HG03378 (cell line): Measurements from ENCODE around the gene NAT16.
"Not testable (repeated sequence)": the region's sequence is repeated elsewhere in the genome, so short reads cannot be mapped to it uniquely, and the experiment has no call there.

Source experiments
- ATAC-seq: cut with Tn5 transposase; IDR thresholded peaks from one replicate; pipeline ENCODE4 v1.9.1; 2021; ENCODE audit warnings: mild to moderate bottlenecking, moderate library complexity; ENCODE audit not compliant: unreplicated experiment

The NAT16 gene

DNA sequence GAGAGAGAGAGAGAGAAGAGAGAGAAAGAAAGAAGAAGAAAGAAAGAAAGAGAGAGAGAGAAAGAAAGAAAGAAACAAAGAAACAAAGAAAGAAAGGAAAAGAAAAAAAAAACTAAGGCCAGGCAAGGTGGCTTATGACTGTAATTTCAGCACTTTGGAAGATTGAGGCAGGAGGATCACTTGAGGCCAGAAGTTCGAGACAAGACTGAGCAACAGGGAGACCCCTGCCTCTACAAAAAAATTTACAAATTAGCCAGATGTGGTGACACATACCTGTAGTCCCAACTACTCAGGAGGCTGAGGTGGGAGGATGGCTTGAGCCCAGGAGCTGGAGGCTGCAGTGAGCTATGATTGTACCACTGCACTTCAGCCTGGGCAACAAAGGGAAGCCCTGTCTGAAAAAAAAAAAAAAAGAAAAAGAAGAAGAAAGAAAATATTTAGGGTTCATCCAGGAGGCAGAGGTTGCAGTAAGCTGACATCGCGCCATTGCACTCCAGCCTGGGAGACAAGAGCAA lies 50.4 kb downstream of the NAT16 start:
- no peak for ATAC-seq

DNA sequence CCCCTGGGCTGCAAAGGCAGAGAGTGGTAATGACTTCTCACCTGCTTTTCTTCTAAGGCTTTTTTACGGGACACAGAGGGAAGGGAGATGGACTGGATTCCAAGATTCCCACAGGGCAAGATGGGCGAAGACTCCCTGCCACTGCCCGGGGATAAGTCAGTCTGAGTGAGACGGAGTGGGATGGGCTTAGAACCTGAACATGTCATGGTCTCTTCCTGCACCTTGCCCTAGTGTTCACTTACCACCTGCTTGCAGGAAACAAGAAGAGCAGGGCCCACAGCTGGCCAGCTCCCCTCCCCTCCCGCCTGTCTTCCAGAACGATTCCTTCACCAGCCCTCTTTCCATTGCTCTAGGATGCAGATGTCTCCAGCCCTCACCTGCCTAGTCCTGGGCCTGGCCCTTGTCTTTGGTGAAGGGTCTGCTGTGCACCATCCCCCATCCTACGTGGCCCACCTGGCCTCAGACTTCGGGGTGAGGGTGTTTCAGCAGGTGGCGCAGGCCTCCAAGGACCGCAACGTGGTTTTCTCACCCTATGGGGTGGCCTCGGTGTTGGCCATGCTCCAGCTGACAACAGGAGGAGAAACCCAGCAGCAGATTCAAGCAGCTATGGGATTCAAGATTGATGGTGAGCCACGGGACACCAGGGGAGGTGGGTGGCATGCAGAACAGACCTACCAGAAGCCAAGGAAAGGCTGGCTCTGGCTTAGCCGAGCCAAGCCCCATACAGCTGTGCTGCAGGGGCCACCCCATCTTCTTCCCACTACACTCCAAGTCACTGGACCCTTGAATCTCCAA lies 51.9 kb downstream of the NAT16 start:
- ATAC-seq: no peak

DNA sequence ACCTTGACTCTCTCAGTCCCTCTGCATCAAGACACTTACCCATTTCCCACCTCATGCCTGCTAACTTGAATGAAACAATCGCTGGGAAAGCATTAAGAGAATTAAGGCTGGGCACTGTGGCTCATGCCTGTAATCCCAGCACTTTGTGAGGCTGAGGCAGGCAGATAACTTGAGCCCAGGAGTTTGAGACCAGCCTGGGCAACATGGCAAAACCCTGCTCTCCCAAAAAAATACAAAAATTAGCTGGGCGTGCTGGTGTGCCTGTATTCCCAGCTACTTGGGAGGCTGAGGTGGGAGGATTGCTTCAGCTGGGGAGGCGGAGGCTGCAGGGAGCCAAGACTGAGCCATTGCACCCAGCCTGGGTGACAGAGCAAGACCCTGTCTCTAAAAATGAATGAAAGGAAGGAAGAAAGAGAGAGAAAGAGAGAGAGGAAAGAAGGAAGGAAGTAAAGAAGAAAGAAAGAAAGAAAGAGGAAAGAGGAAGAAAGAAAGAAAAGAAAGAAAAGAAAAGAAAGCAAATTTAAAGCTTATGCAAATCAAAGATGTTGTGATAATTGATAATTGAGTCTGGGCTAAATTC lies 52.5 kb downstream of the NAT16 start:
- ATAC-seq: no peak

DNA sequence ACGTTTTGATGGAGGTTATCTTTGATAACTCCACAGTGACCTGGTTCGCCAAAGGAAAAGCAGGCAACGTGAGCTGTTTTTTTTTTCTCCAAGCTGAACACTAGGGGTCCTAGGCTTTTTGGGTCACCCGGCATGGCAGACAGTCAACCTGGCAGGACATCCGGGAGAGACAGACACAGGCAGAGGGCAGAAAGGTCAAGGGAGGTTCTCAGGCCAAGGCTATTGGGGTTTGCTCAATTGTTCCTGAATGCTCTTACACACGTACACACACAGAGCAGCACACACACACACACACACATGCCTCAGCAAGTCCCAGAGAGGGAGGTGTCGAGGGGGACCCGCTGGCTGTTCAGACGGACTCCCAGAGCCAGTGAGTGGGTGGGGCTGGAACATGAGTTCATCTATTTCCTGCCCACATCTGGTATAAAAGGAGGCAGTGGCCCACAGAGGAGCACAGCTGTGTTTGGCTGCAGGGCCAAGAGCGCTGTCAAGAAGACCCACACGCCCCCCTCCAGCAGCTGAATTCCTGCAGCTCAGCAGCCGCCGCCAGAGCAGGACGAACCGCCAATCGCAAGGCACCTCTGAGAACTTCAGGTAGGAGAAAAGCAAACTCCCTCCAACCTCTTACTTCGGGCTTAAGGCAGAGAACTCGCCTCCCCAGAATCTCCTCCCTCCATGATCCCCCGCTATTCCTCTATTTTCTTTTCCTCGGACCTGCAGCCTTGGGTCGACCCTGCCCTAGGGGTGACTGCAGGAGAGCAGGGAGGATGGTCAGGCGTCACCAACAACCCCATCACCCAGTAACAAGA lies 53.2 kb downstream of the NAT16 start, which contains the start of gene SERPINE1:
SERPINE1 (plus strand) TSS at position 454 of the 809 bp plus-strand sequence. CDS start 1,290 bp downstream, outside the sequence.
- ATAC-seq: no peak

DNA sequence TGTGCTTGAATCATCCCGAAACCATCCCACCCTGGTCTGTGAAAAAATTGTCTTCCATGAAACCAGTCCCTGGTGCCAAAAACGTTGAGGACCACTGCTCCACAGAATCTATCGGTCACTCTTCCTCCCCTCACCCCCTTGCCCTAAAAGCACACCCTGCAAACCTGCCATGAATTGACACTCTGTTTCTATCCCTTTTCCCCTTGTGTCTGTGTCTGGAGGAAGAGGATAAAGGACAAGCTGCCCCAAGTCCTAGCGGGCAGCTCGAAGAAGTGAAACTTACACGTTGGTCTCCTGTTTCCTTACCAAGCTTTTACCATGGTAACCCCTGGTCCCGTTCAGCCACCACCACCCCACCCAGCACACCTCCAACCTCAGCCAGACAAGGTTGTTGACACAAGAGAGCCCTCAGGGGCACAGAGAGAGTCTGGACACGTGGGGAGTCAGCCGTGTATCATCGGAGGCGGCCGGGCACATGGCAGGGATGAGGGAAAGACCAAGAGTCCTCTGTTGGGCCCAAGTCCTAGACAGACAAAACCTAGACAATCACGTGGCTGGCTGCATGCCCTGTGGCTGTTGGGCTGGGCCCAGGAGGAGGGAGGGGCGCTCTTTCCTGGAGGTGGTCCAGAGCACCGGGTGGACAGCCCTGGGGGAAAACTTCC lies 54.0 kb downstream of the NAT16 start:
- no peak for ATAC-seq

DNA sequence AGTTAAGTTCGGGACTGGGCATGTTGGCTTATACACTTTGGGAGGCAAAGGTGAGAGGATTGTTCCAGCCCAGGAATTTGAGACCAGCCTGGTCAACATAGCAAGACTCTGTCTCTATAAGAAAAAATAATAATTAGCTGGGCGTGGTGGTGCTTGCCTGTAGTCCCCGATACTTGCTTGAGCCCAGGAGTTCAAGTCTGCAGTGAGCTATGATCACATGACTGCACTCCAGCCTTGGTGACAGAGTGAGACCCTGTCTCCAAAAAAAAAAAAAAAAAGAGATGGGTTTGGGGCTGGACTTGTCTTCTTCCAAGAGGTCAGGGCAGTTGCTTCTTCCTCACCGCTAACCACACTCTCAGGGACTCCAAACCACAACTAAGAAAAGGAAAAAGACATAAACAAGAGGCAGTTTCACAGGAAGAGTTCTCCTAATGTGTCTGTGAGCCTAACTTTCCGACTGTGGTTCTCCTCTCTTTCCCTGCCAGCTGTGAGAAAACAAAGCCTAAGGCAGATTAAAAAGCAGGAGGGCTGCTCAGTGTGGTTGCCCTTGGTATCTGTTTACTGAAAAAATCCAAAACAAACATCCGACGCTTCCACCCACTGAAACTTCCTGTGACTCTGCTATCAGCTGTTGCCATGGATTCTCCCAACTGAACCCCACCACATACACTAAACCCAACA lies 55.6 kb downstream of the NAT16 start:
- no peak for ATAC-seq

DNA sequence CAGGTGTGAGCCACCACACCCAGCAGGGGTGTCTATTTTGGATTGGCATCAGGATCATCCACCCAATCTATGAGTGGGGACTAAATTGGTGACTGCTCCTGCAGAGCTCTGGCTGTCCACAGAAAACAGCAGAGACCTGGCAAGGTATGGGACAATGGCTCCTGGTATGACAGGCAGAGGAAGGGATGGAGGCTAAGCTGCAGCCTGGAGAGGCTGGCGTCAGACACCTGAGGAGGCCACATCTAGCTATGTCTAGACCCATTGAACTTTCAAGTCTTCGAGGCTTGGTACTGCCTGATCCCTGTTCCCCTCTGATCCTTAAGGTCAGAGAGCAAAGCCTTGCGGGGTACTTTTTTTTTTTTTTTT lies 56.4 kb downstream of the NAT16 start:
- no peak for ATAC-seq

DNA sequence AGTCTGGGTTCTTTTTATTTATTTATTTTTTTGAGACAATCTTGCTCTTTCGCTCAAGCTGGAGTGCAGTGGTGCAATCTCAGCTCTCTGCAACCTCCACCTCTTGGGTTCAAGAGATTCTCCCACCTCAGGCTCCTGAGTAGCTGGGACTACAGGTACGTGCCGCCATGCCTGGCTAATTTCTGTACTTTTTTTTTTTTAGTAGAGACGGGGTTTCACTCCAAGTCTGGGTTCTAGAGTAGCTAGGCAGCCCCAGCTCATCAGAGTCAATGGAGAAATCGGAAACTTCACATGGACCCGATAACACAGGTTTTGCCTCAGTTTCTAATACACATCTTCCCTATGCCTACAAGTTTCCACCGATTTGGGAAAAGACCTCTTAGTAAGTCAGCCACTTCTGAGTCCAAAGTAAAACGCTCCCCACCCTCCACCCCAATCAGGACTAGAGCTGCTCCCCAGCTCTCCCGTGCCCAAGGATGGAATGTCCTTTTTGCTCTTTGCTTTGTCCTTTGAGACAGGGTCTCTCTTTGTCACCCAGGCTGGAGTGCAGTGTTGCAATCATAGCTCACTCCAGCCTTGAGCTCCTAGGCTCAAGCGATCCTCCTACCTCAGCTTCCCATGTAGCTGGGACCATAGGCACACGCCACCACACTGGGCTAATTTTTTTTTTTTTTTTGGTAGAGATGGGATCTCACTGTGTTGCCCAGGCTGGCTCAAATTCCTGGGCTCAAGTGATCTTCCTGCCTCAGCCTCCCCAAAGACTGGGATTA lies 57.0 kb downstream of the NAT16 start:
- ATAC-seq: no peak

DNA sequence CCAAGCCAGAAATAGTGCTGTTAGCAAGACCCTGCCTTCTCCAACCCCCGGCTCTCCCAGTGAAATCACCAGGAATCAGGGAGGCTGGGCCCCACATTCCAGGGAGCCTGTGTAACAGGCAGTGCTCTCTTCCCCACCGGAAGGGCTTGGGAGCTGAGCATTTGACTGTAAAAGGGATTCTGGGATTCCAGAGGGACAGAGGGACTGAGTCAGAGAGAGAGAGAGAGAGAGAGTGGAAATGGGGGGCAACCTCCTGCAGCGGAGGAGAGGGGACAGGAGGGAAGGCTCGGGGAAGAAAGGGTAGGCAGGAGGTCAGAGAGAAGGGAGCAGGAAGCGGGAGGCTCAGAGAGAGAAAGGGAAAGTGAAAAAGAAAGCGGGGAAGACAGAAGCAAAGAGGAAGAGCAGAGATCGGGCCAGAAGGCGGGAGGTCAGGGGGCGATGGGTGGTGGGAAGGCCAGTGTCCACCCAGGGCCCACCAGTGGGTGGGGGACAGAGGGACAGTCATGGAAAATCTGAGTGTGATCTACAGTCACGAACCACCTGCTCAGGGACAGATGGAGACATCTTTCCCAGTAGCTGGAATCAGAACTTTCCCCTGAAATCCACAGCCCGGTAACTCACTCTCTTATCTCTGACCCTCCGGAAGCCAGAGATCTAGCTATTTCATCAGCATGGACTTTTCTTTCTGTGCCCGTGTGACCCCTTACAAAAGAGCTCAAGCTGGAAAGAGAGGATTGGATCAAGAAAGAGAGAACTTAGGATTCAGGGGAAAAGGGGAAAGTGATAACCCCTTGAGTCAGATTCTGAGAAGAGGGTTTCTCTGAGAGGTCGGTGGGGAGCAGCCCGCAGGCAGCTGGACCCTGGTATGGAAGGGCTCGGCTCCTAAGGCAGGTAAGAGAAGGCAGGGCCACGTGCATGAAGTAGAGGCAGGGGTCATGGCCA lies 57.8 kb downstream of the NAT16 start:
- no peak for ATAC-seq

DNA sequence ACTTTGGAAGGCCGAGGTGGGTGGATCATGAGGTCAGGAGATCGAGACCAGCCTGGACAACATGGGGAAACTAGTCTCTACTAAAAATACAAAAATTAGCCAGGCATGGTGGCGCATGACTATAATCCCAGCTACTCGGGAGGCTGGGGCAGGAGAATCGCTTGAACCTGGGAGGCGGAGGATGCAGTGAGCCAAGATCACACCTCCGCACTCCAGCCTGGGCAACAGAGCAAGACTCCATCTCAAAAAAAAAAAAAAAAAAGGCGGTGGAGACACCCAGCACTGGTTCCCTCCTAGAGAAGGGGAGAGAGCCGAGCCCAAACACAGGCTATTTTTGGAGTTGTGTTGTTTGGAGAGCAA lies 58.5 kb downstream of the NAT16 start:
- ATAC-seq: not testable (repeated sequence)
